Tibial nerve (tissue), 4 donors: ENCODE data around the gene NAT14.

Experiments used
- EP300 ChIP-seq, 2 donors: sonication (generic); formaldehyde crosslinking; IDR thresholded peaks; one replicate each; pipeline ENCODE4 v1.6.1; 2017; ENCODE audit warnings: antibody characterized with exemption in 2 of 2, mild to moderate bottlenecking in 1 of 2
- TF ChIP-seq, protein P1 (sequence below), 5 experiments: fragments of 200-600 bp in 3 of 5; fragments of 450-650 bp in 2 of 5; sonication (generic) in 3 of 5; IDR thresholded peaks; one replicate each; pipeline ENCODE4 v1.5.1; 2016 to 2019; ENCODE audit warnings: antibody characterized with exemption in 5 of 5, mild to moderate bottlenecking in 3 of 5, moderate library complexity in 2 of 5

DNA sequence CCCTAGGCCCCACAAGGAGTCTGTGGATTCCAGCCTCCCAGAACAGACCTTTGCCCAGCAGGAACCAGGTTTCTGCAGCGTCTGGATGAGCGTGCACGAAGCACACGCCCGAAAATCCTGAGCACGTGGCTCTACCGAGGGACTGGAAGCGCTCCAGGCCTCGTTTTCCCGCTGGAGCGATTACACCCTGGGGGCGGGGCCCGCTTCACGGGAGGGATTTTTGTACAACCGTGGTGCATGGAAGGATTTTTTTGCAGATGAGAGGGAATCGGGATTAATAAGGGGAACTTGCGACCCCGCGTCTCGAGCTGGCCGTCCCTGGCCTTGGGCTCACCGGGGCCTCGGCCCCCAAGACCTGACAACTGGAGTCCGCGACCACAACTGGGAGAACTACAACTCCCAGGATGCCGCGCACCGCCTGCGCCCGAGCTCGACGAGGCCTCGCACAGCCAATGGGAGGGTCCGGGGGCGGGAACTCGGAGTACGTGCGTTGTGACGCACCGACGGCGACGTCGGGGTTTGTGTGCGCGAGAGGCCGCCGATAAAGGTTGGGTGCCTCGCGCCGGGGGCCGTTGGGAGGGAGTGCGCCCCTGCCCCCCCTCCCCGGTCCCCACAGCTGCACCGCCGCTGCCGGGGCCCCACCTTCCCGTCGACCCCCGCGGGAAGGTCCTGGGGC lies 8.8 kb upstream of the NAT14 start, which contains the start of gene ZNF628:
- TF ChIP-seq, protein P1, sequence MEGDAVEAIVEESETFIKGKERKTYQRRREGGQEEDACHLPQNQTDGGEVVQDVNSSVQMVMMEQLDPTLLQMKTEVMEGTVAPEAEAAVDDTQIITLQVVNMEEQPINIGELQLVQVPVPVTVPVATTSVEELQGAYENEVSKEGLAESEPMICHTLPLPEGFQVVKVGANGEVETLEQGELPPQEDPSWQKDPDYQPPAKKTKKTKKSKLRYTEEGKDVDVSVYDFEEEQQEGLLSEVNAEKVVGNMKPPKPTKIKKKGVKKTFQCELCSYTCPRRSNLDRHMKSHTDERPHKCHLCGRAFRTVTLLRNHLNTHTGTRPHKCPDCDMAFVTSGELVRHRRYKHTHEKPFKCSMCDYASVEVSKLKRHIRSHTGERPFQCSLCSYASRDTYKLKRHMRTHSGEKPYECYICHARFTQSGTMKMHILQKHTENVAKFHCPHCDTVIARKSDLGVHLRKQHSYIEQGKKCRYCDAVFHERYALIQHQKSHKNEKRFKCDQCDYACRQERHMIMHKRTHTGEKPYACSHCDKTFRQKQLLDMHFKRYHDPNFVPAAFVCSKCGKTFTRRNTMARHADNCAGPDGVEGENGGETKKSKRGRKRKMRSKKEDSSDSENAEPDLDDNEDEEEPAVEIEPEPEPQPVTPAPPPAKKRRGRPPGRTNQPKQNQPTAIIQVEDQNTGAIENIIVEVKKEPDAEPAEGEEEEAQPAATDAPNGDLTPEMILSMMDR (IDR thresholded peaks at IDR 0.05): peak in 2 of 5 experiments; percentile 17 to 27
- peak; percentile 79 to 84 for TF ChIP-seq EP300 (IDR thresholded peaks at IDR 0.05)
